Adipose tissue (tissue), 3 donors: ENCODE data around the gene SCMH1. TPM values are rescaled to one million over a fixed set of nuclear protein-coding genes. Genes with fewer than 3 reads are reported as not detected.
"Not testable (repeated sequence)": the region's sequence is repeated elsewhere in the genome, so short reads cannot be mapped to it uniquely, and the experiment has no call there.

Experiments
- H3K27ac ChIP-seq: one replicate; pipeline ENCODE4 v1.5.1; 2013; ENCODE audit warnings: low read depth, low read length
- WGBS, 3 donors: extraction: QIAGEN DNeasy Blood & Tissue Kit; methylation state at CpG; one replicate each; pipeline ENCODE4 v1.1.7; 2013; 5-methylcytosine and 5-hydroxymethylcytosine counted together
- polyA plus RNA-seq, 3 donors: library from polyadenylated mRNA; stranded (reverse); fragments of 200-250 nt; gene quantifications; one replicate each; pipeline ENCODE4 v1.2.3, GENCODE V29; 2013
- donor health status: healthy with polysubstance abuse.
- donor health status: Bipolar disorder and iron deficiency.
- donor health status: healthy.

The SCMH1 gene
- polyA plus RNA-seq, 3 donors: 24.1 to 26.3 (median 24.4) TPM

DNA sequence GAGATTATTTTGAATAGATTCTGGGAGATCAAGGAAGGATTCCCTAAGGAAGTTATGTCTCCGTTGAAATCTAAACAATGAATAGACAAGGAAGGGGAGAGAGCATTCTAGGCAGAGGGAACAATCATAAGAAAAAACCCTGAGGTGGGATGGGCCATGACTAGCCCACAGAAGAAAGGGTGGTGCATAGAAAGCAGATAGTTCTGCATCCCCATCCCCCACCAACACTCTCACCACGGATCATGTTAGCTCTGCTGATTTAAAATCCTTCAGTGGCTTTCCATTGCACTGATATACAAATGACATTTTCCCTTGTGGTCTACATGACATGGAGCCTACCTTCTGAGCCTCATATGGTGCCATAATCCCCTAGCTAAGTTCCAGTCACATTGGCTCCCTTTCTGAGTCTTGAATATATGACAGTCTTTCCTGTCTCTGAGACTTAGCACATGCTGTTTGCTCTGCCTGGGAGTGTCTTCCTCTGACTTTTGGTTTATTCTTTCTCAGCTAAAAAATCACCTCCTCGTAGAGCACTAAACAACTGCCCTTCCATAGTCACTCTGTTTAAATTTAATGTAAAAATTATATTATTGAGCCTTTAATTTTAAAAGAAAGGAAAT, 15.2 kb downstream of the SCMH1 start:
- WGBS, 3 donors: 63 to 75% (median 66%) methylated on average over 3 of the region's 3 CpGs

DNA sequence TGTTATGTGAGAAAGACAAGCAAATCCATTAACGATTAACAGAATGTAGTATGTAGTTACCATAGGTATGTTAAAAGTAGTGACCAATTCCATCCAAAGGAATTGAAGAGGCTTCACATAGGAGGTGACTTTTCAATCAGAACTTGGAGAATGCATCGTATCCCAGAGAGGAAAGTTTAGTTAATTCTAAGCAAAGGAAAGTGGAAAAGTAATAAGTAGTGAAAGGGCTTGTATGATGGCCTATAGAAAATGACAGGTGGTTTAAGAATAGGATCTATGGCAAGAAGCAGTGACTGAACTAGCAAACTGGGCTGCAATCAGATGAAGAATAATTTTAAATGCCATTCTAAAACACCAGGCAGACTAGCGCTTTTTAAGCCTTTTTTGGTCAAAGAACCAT, 16.6 kb downstream of the SCMH1 start:
- H3K27ac ChIP-seq: no peak overlapping the region
- 77 to 98% (median 95%) methylated on average over 3 of the region's 3 CpGs for WGBS, 3 donors

More for the DNA sequence above, 15.2 kb downstream of the SCMH1 start:
- no peak overlapping the region for H3K27ac ChIP-seq

DNA sequence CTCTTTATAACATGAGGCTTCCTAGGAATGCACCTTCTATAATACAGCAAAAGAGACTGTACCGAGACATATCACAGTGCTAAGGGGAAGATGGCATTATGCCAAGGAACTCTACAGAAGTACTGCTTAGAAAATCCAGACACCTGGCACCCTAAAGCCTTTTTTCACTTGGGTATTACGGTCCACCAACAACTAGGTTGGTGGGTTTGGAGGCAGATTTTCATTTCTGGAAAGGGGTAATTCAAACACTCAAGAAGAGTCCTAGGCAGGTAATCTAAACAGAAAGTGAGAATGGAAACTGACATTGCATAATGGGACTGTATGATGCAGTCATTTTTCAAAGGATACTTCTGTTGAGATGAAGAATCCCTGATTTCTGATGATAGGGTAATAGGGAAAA, 19.6 kb downstream of the SCMH1 start:
- H3K27ac ChIP-seq: no peak overlapping the region
- 30 to 54% (median 50%) methylated on average over 2 of the region's 2 CpGs for WGBS, 3 donors

DNA sequence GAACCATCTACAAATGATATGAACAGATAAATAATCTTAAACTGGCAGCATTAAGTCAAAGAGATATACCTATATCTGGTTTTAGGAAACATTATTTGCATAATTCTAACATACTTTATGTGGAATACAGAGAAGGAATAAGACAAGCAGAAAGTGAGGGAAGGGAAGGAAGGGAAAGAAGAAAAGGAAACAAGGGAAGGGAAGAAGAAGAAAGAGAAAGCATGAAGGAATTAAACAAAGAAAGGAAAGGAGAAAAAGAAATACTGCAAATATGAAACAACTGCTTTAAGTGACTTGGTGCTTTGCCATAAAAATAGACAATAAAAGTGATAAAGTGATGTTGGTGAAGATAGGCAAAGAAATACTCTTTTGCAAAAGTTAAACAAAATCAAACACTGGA, 20.1 kb downstream of the SCMH1 start:
- no peak overlapping the region for H3K27ac ChIP-seq

DNA sequence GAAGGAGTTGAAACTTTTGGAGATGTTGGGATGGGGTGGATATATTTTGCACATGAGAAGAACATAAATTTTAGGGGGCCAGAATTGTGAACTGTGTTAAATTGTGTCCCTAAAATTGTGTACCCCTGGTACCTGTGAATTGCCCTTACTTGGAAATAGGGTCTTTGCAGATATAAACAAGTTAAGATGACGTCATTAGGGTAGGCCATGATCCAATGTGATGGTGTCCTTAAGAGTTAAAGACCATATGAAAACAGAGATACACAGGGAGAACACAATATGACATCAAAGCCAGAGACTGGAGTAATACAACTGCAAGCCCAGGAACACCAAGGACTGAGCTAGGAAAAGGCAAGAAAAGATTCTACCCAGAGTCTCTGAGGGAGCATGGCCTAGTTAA, 24.0 kb downstream of the SCMH1 start:
- 96 to 100% (median 97%) methylated on average over 1 of the region's 1 CpG for WGBS, 3 donors
- H3K27ac ChIP-seq: no peak overlapping the region

DNA sequence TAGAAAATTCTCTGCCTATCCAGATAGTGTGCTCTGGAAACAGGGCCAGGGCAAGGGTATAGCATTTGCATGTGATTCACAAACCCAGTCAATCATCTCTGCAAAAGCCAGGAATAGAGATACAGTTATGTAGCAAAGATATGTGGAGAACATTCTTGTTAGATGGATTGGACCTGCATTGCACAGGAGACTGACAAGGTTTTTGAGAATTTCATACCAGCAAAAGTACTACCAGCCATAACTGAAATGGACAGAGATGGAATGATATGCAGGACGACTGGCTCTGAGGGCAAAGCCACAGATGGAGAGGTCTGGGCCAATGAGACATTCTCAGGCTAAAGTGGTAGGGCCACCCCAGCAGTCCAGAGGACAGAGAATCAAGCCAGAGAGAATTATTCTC, 24.7 kb downstream of the SCMH1 start:
- WGBS, 3 donors: 79 to 97% (median 90%) methylated on average over 1 of the region's 1 CpG
- no peak overlapping the region for H3K27ac ChIP-seq

DNA sequence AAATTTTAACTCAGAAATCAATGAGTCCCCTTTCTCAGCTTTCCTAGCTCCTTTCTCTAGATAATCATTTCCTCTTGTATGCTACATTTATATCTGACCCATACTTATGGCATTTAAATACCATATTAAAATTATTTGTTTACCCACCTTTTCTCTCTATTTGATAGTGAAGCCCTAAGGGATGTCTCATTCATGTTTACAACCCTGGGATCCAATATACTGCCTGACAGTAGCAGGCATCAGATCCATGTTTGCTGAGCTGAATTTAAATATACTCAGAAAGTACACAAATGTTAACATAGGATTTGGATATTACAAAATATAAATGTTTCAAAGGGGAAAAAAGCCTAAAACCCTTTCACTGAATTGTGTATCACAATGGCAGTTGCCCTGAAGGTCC, 26.5 kb downstream of the SCMH1 start:
- H3K27ac ChIP-seq: no peak overlapping the region

DNA sequence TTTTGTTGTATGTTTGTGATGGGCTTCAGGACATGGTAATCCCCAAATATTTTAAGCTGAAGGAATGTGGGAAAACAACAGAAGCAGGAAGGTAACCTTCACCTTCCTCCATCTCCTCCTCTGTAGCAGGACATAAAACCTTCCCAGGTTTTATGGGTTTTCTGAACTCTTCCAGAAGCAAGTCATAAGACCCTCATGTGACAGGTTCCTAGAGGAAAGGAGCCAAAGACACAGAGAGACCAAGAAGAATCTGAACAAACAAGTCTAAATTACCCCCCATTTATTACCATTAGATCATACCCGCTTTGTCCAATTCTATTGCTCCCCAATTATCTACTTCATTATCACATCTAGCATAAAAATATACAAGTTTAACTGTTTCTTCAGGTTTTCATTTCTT, 28.8 kb downstream of the SCMH1 start:
- 96 to 100% (median 100%) methylated on average over 1 of the region's 1 CpG for WGBS, 3 donors
- H3K27ac ChIP-seq: no peak overlapping the region

DNA sequence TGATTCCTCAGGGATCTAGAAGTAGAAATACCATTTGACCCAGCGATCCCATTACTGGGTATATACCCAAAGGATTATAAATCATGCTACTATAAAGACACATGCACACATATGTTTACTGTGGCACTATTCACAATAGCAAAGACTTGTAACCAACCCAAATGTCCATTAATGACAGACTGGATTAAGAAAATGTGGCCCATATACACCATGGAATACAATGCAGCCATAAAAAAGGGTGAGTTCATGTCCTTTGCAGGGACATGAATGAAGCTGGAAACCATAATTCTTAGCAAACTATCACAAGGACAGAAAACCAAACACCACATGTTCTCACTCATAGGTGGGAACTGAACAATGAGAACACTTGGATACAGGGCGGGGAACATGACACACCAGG, 30.5 kb downstream of the SCMH1 start:
- not testable (repeated sequence) for H3K27ac ChIP-seq
- 96 to 98% (median 96%) methylated on average over 2 of the region's 2 CpGs for WGBS, 3 donors

DNA sequence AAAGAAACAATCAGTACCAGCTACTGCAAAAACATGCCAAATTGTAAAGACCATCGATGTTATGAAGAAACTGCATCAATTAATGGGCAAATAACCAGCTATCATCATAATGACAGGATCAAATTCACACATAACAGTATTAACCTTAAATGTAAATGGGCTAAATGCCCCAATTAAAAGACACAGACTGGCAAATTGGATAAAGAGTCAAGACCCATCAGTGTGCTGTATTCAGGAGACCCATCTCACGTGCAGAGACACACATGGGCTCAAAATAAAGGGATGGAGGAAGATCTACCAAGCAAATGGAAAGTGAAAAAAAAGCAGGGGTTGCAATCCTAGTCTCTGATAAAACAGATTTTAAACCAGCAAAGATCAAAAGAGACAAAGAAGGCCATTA, 35.1 kb downstream of the SCMH1 start:
- H3K27ac ChIP-seq: not testable (repeated sequence)
- 94 to 98% (median 95%) methylated on average over 2 of the region's 2 CpGs for WGBS, 3 donors

DNA sequence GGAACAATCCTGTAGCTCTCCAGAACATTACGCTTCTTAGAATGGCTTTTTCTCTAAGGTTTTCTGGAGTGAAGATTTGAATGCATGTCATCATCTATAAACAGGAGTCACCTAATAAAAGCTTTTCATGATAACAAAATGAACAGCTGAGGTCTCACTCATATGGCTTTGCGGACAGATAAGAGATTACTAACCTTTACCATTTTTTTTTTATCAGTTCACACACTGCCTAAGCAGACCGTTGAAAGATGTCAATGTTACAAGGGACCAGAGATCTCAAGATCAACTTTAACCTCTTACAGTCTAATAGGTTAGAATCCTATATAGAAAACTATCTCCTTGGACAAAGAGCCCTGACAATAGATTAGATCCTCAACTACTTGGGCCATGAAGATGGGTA, 41.4 kb downstream of the SCMH1 start:
- no peak overlapping the region for H3K27ac ChIP-seq
- WGBS, 3 donors: 57 to 89% (median 89%) methylated on average over 3 of the region's 3 CpGs

DNA sequence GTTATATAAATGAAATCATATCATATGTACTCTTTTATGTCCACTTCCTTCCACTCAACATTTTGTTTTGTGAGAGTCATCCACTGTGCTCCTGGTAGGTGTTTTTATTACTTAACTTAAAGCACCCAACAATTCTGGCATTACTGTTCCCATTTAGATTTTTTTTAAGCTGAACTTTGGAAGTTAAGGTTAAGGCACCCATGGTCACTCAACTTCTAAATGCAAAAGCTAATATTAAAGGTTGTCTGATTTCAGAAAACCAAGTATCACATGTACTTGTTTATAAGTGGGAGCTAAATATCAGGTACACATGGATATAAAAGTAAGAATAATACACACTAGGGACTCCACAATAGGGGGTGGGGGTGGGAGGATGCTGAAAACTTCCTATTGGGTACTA, 42.7 kb downstream of the SCMH1 start:
- H3K27ac ChIP-seq: no peak overlapping the region

DNA sequence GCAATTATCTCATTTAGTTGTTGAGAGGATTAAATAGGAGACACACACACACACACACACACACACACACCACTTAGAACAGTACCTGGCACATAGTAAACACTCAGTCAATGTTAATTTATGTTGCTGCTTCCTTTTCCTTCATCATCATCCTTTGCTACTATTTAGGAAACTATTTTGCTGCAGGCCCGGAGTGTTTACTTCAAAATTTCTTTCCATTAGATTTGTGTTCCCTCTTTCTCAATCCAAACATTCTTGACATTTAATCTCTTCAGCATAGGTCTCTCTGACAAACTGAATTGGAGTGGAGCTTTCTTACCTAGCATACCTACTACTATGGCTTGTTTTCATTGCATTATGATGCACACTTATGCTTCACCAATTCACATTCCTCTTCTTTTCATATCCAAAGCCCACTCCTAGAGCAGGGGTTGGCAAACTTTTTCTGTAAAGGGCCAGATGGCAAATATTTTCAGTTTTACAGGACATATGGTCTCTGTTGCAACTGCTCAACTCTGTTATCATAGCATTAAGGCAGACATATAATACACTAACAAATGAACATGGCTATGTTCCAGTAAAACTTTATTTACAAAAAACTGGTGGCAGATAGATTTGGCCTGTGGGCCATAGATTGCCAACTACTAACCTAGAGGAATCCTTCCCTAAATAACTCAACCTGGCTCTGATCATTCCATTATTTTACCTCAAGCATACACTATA, 49.5 kb downstream of the SCMH1 start:
- WGBS, 3 donors: 61 to 77% (median 75%) methylated on average over 1 of the region's 1 CpG
- H3K27ac ChIP-seq: no peak overlapping the region

DNA sequence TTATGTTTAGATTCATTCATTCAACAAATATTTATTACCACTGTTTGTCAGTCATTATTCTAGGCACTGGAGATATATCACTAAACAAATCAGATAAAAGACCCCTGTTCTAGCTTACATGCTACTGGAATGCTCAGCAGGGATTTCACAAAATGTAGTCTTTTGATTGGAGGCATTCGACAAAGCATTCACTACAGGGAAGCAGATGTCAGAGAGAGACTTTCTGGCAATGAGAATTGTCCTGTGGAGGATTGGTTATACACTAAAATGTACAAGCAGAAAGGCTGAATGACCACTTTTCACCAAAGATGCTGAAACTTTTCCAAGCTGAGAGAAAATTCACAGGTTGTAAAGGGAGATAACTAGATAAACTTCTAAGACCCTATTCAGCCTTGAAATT, 57.7 kb downstream of the SCMH1 start:
- H3K27ac ChIP-seq: no peak overlapping the region
- WGBS, 3 donors: 63 to 94% (median 92%) methylated on average over 1 of the region's 1 CpG

DNA sequence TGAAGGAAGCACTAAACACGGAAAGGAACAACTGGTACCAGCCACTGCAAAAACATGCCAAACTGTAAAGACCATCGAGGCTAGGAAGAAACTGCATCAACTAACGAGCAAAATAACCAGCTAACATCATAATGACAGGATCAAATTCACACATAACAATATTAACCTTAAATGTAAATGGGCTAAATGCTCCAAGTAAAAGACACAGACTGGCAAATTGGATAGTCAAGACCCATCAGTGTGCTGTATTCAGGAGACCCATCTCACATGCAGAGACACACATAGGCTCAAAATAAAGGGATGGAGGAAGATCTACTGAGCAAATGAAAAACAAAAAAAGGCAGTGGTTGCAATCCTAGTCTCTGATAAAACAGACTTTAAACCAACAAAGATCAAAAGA, 63.9 kb downstream of the SCMH1 start:
- 100% methylated on average over 1 to 2 of the region's 3 CpGs for WGBS, 3 donors
- H3K27ac ChIP-seq: not testable (repeated sequence)

DNA sequence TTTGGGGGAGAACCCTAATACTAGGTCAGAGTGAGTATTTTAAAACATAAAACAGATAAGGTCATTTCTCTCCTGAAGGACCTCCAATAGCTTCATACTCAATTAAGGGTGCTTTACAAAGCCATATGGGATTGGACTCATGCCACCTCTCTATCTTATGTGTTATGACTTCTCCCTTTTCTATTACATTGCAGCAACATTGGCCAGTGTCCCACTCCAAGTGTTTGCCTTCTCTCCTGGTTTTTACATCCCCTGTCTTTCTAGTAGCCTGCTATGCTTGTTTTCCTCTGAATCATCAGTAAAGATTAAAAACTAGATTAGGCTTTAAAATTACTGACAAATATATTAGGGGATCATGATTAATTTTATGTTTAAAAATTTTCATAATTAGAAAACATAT, 66.6 kb downstream of the SCMH1 start:
- no peak overlapping the region for H3K27ac ChIP-seq

DNA sequence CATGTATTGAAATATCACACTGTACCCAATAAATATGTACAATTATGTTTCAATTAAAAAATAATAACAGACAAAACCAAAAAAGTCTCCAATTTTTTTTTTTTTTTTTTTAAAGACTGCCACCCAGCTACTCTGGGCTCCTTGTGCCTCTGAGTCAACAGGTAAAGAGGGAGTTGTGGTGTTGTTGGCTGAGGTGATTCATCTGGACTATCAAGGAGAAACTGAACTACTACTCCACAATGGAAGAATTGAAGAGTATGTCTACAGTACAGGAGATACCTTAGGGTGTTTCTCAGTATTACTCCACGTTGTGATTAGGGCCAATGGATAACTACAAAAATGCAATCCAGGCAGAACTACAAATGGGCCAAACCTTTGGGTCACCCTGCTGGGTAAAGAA, 67.9 kb downstream of the SCMH1 start:
- 34 to 95% (median 92%) methylated on average over 1 of the region's 1 CpG for WGBS, 3 donors
- no peak overlapping the region for H3K27ac ChIP-seq

DNA sequence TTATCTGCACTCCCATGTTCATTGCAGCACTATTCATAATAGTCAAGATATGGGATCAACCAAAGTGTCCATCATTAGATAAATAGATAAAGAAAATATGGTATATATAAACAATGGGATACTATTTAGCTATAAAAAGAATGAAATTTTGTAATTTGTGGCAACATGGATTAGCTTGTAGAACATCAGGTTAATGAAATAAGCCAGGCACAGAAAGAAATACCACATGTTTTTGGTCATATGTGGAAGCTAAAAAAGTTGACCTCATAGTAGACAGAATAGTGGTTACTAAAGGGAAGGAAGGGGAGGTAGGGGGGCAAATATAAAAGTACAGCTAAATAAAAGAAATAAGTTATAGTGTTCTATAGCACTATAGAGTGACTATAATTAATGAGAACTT, 68.5 kb downstream of the SCMH1 start:
- no peak overlapping the region for H3K27ac ChIP-seq

DNA sequence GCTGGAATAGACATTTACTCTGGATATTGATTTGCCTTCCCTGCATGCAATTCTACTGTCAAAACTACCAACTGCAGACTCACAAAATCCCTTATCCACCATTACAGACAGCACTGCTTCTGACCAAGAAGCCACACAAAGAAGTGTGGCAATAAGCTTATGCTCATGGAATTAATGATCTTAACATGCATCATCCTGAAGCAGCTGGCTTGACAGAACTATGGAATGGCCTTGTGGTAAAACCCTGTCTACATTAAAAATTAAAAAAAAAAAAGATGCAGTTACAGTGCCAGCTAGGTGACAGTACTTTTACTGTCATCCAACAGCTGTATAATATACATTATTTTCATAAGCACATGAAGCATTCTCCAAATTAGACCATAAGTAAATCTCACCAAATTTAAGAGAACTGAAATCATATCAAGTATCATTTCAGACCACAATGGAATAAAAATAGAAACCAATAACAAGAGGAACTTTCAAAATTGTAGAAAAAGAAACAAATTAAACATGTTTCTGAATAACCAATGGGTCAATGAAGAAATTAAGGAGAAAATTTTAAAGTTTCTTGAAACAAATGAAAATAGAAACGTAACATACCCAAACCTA, 70.7 kb downstream of the SCMH1 start:
- 39 to 58% (median 41%) methylated on average over 1 of the region's 1 CpG for WGBS, 3 donors
- H3K27ac ChIP-seq: no peak overlapping the region

DNA sequence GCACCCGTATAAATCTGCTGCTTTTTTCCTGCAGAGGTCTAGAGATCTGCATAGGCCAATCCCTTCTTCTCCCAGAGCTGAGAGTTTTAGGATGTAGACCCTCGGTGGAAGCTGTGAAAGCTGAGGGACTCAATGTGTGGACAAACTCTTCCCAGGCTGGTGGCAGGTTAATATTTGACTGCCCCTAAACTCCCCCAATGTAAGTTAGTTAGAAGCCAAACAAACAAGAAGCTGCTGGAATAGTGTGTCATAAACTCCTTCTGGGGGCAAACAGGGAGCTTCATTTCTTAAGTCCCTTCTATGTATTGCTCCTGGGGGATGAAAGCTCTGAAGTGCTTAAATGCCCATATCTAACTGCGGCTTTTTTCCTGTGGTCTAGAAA, 72.3 kb downstream of the SCMH1 start:
- H3K27ac ChIP-seq: no peak overlapping the region
- WGBS, 3 donors: 77 to 99% (median 97%) methylated on average over 3 of the region's 3 CpGs
